ENCODE measurements around the gene ATP8B1. TPM values are rescaled to one million over a fixed set of nuclear protein-coding genes. Genes with fewer than 3 reads are reported as not detected.

The ATP8B1 gene
- total RNA-seq, 1 experiment from 2014 or later, result 1.4 TPM

DNA sequence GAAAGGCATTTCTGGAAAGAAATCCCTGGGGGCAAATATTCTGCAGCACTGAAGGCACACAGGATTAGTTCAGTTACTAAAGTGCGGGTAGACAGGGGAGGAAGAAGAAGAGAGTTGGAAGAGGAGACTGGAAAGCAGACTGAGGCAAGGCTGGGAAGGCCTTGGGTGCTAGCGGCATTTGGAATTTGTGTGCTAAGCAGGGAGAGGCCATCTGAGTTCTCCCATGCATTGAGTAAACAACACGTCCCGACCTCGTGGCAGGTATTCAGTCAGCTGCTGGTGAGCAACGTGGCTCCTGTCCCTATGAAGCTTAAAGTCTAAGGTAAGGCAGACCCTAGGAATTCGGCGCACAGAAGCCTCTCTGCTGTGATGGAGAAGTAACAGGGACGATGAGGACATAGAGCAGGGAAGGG, 30.7 kb downstream of the ATP8B1 start:
- no peak overlapping the region for H3K27ac Mint-ChIP-seq (ENCODE audit: low read depth, unreplicated experiment)
- no peaks in the 10 kb centered on the region for H3K36me3 Mint-ChIP-seq (ENCODE audit: insufficient read depth, unreplicated experiment)
- intact Hi-C loops (cut with micrococcal nuclease), result no loop called here
- no peaks in the 10 kb centered on the region for H3K27me3 Mint-ChIP-seq (ENCODE audit: insufficient read depth, unreplicated experiment)
- H3K9me3 Mint-ChIP-seq (ENCODE audit: unreplicated experiment), result no peaks in the 10 kb centered on the region
- H3K4me3 Mint-ChIP-seq (ENCODE audit: unreplicated experiment), result no peak overlapping the region
- no peak for DNase-seq (ENCODE audit: unreplicated experiment)
- no TSS peak for BruUV-seq (replicated peaks)
- ChIA-PET POLR2A (interaction anchor here (0.6 to 2.7 kb wide), 6 partner anchors 12 to 462 kb away, joined by 3 to 15 read pairs (median 6); no protein-coding TSS in a partner anchor), CTCF (interaction anchor here (1.2 to 1.5 kb wide), 3 partner anchors 8 to 141 kb away, joined by 4 to 8 read pairs (median 6); no protein-coding TSS in a partner anchor)
- TF ChIP-seq, protein P1, sequence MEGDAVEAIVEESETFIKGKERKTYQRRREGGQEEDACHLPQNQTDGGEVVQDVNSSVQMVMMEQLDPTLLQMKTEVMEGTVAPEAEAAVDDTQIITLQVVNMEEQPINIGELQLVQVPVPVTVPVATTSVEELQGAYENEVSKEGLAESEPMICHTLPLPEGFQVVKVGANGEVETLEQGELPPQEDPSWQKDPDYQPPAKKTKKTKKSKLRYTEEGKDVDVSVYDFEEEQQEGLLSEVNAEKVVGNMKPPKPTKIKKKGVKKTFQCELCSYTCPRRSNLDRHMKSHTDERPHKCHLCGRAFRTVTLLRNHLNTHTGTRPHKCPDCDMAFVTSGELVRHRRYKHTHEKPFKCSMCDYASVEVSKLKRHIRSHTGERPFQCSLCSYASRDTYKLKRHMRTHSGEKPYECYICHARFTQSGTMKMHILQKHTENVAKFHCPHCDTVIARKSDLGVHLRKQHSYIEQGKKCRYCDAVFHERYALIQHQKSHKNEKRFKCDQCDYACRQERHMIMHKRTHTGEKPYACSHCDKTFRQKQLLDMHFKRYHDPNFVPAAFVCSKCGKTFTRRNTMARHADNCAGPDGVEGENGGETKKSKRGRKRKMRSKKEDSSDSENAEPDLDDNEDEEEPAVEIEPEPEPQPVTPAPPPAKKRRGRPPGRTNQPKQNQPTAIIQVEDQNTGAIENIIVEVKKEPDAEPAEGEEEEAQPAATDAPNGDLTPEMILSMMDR (IDR thresholded peaks at IDR 0.05; ENCODE audit: unreplicated experiment), result no peak
- peaks cover 25% of the 10 kb centered on the region for H3K4me1 Mint-ChIP-seq (ENCODE audit: insufficient read depth, unreplicated experiment)

DNA sequence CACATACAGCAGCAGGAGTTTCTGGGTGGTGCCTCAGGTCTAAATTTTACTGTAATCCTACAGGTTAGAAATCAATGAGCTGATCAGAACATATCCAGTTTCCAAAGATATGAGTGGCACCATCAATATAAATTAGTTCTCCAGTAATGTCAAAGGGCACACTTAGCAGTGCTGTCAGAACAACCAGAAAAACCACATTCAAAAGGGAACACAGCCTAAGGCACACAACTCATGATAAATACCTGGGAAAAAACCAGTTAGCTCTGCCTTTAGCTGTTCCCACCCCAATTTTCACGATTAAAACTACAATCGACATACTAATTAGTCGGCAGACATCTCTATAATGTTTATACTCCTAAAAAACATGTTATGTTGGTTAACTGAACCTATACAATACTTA, 31.5 kb downstream of the ATP8B1 start:
- no TSS peak for BruUV-seq (replicated peaks)
- DNase-seq (ENCODE audit: unreplicated experiment), result no peak
- Mint-ChIP-seq H3K27me3 (ENCODE audit: insufficient read depth, unreplicated experiment) (no peaks in the 10 kb centered on the region), H3K4me1 (ENCODE audit: insufficient read depth, unreplicated experiment) (peaks cover 25% of the 10 kb centered on the region), H3K4me3 (ENCODE audit: unreplicated experiment) (no peak overlapping the region), H3K36me3 (ENCODE audit: insufficient read depth, unreplicated experiment) (no peaks in the 10 kb centered on the region), H3K9me3 (ENCODE audit: unreplicated experiment) (no peaks in the 10 kb centered on the region), H3K27ac (ENCODE audit: low read depth, unreplicated experiment) (peak overlapping the region; percentile 49)
- TF ChIP-seq, protein P1 (IDR thresholded peaks at IDR 0.05; ENCODE audit: unreplicated experiment), result no peak
- CTCF ChIA-PET, result interaction anchor here (0.7 to 1.5 kb wide), 5 partner anchors 9 to 140 kb away, joined by 3 to 8 read pairs (median 4); no protein-coding TSS in a partner anchor
- intact Hi-C loops (cut with micrococcal nuclease), result no loop called here
- POLR2A ChIA-PET, result interaction anchor here (0.9 to 2.7 kb wide), 12 partner anchors 9 to 149 kb away, joined by 3 to 15 read pairs (median 6); no protein-coding TSS in a partner anchor

DNA sequence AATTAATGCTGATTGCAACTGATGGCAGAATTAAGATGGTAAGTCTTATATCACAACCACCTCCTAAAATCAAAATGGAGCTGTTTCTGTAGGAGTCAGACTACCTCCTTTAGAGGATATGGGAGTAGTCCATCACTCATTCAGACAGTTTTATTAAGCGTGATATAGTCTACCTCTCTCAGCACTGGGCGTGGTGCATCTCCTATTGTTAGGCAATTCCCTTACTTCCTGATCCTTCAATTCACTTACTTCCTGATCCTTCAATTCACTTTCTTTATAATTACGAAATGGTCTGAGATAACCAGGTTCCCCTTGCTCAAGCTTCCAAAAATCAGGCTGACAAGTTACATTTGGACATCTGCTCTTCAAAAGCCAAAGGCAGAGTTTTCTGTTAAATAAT, 31.9 kb downstream of the ATP8B1 start:
- TF ChIP-seq, protein P1 (IDR thresholded peaks at IDR 0.05; ENCODE audit: unreplicated experiment), result no peak
- H3K9me3 Mint-ChIP-seq (ENCODE audit: unreplicated experiment), result no peaks in the 10 kb centered on the region
- H3K4me1 Mint-ChIP-seq (ENCODE audit: insufficient read depth, unreplicated experiment), result peaks cover 21% of the 10 kb centered on the region
- H3K27me3 Mint-ChIP-seq (ENCODE audit: insufficient read depth, unreplicated experiment), result no peaks in the 10 kb centered on the region
- no peaks in the 10 kb centered on the region for H3K36me3 Mint-ChIP-seq (ENCODE audit: insufficient read depth, unreplicated experiment)
- intact Hi-C loops (cut with micrococcal nuclease), result no loop called here
- CTCF ChIA-PET, result interaction anchor here (0.7 to 1.4 kb wide), 5 partner anchors 10 to 77 kb away, joined by 3 to 8 read pairs (median 4); no protein-coding TSS in a partner anchor
- DNase-seq (ENCODE audit: unreplicated experiment), result peak; percentile 78
- POLR2A ChIA-PET, result interaction anchor here (0.9 to 2.7 kb wide), 12 partner anchors 9 to 148 kb away, joined by 3 to 15 read pairs (median 6); no protein-coding TSS in a partner anchor
- BruUV-seq (replicated peaks), result no TSS peak
- H3K4me3 Mint-ChIP-seq (ENCODE audit: unreplicated experiment), result no peak overlapping the region
- peak overlapping the region; percentile 49 for H3K27ac Mint-ChIP-seq (ENCODE audit: low read depth, unreplicated experiment)

DNA sequence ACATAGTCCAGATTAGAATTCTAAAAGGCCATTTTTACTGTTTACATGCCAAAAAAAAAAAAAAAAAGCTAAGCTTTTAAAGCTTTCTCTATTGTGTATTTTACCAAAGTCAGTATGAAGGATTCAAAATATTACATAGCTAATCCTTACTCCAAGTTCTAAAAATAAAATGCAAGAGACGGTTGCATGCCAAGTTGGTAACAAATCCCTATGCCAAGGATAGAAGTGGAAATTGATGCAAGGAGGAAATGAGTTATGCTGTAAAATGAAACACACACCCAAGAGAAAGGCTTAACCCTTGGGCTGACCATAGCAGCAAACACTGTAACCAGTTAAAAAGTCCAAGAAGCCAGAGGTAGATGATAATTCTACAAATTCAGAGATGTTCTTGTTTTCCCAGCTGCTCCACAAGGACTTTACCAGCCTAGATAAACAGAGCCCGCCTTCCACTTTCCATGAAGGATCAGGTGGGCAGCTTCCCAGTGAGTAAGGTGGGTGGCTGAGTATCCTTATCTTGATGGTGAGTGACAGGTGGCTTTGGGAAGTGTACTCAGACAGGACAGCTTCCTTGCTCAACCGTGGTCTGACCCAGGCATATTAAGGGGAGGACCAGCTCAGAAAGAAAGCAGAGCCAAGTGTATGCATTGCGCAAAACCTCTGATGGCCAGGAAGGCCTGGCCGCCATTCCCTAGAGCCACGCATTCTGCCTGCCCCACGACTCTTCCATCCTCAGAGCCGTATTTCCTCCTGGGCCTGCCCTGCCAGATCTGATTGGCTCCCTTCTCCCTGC, 34.4 kb downstream of the ATP8B1 start:
- ChIA-PET POLR2A (interaction anchor here (1.2 to 1.4 kb wide), 2 partner anchors 9 to 137 kb away, joined by 3 to 4 read pairs; no protein-coding TSS in a partner anchor), CTCF (interaction anchor here (0.7 to 0.9 kb wide), 4 partner anchors 10 to 1940 kb away, joined by 3 to 5 read pairs (median 3); no protein-coding TSS in a partner anchor)
- Mint-ChIP-seq H3K36me3 (ENCODE audit: insufficient read depth, unreplicated experiment) (no peaks in the 10 kb centered on the region), H3K27me3 (ENCODE audit: insufficient read depth, unreplicated experiment) (no peaks in the 10 kb centered on the region), H3K4me3 (ENCODE audit: unreplicated experiment) (no peak overlapping the region), H3K9me3 (ENCODE audit: unreplicated experiment) (no peaks in the 10 kb centered on the region), H3K27ac (ENCODE audit: low read depth, unreplicated experiment) (no peak overlapping the region), H3K4me1 (ENCODE audit: insufficient read depth, unreplicated experiment) (peaks cover 7% of the 10 kb centered on the region)
- TF ChIP-seq, protein P1 (IDR thresholded peaks at IDR 0.05; ENCODE audit: unreplicated experiment), result no peak
- intact Hi-C loops (cut with micrococcal nuclease), result no loop called here
- BruUV-seq (replicated peaks), result no TSS peak
- peak; percentile 40 for DNase-seq (ENCODE audit: unreplicated experiment)
